ENCODE measurements around the gene DNAH10. TPM values are rescaled to one million over a fixed set of nuclear protein-coding genes. Genes with fewer than 3 reads are reported as not detected.
"Not testable (repeated sequence)": the region's sequence is repeated elsewhere in the genome, so short reads cannot be mapped to it uniquely, and the experiment has no call there.

The DNAH10 gene
- total RNA-seq, 1 experiment from 2014 or later: 0.14 TPM

DNA sequence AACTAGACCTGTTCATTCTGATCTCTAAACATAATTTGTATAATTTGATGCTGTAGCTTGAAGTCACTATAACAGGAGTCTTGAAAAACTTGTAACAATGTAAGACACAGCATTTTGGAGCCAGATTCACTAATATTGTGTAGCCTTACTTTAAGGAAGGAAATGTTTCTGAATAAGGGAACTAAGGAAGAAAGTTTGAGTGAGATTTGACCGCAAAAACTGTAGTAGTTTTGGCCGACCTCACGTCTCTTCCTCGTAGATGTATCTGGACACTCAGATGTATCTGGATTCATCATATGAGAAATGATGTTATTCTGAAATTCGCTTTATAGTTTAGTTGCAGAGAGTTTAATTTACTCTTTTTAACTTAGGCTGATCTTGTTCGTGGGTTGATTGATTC, 13.9 kb upstream of the DNAH10 start:
- no peak for DNase-seq (ENCODE audit: low read depth)

DNA sequence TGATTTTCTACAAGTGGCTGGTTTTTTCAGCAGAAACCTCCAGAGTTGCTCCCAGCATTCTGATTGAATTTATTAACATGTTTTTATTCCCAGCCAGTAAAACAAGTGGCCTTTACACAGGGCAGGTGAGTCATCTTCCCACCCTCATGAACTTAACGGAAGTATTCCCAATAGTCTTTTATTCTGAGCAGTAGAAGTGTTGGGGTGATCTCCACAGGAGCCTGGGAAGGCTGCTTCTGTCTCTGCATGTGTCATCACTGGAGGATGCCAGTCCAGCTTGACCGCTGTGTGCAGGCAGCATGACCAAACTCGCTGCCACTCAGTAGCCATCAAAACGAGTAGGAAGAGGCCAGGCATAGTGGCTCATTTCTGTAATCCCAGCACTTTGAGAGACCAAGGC, 13.4 kb upstream of the DNAH10 start:
- DNase-seq (ENCODE audit: low read depth): peak; percentile 84

GRCh38 chr12:123749355-123749754, 12.7 kb upstream of the DNAH10 start:
- DNase-seq (ENCODE audit: low read depth): no peak

- DNase-seq (ENCODE audit: low read depth): no peak
Measured at GRCh38 chr12:123750159-123750656, 11.9 kb upstream of the DNAH10 start.

GRCh38 chr12:123752046-123752445, 10.1 kb upstream of the DNAH10 start:
- DNase-seq (ENCODE audit: low read depth): peak; percentile 15

DNA sequence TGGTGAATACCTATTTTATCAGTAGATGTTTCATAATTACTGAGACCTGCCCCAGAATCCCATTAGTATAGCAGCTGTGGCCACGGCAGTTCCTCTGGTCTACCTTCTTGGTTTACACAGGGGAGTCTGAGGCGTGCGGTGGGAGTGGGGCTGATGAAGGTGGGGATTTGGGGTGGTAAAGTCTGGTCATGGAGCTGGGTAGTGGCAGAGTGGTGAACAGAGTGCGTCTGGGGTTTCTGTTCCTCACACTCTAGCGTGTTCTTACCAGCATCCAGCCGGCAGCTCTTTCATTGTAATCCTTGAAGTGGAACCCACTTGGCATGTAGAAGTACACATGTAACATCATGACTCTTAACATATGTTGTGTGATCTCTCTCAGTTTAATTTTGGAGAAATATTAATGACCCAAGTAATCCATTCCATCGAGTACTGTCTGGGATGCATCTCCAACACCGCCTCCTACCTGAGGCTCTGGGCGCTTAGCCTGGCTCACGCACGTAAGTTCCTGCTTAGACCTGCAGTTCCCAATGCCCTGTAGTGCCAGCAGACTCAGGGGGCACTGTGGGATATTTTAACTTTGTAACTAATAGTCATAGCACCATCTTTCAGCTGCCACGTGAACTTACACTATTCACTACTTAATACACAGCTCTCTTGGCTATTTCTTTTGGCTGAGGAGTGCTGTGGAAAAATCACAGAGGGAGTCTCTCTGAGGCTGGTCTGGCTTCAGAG, 7.9 kb upstream of the DNAH10 start:
- no peak for DNase-seq (ENCODE audit: low read depth)

GRCh38 chr12:123757561-123757960, 4.5 kb upstream of the DNAH10 start:
- DNase-seq (ENCODE audit: low read depth): no peak

DNA sequence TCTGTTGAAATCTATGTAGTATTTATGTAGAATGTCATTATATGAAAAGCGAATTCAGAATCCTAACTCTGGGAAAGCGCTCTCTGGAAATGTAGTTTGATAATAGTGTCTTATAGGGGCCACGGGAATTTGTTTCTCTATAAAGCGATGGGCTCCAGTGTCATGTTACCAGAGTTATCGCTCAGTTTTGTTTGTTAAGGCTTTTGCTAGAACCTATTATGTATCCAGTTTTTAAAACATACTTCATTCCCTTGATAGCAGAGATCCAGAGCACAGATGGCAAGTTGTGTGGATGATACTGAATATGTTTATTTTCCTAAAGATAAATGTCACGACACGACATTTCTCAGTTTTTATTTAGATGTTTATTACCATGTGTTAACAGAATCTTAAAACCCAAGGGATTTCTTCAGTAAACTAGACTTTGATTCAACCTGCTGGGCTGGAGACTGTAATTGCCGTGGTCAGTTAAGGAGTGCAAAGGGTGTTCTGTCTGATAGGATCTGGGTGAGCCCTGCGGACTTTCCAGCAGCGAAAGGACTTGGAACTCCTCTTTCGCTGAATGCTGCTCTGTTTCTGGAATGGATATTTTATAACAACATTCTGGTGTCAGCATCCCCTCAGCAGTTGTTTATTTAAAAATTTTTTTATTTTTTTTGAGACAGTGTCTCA, 1.7 kb upstream of the DNAH10 start:
- DNase-seq (ENCODE audit: low read depth): no peak

GRCh38 chr12:123762715-123763052, 583 bp downstream of the DNAH10 start:
- no peak for DNase-seq (ENCODE audit: low read depth)

GRCh38 chr12:123763093-123763492, 992 bp downstream of the DNAH10 start:
- no peak for DNase-seq (ENCODE audit: low read depth)

- DNase-seq (ENCODE audit: low read depth): no peak
Measured at GRCh38 chr12:123764109-123764508, 2.0 kb downstream of the DNAH10 start.

DNA sequence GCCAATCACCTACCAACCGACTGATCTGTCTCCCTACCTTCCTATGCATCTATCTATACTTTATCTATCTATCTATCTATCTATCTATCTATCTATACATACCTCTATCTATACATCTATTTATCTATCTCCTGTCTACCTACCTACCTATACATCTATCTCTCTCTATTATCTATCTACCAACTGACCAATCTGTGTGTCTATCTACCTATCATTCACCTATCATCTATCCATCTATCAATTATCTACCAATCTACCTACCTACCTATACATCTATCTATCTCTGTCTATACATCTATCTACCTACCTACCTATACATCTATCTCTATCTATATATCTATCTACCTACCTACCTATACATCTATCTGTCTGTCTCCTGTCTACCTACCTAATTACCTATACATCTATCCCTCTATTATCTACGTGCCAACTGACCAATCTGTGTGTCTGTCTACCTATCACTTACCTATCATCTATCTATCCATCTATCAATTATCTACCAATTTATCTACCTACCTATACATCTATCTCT, 3.5 kb downstream of the DNAH10 start:
- no peak for DNase-seq (ENCODE audit: low read depth)

GRCh38 chr12:123767613-123768012, 5.5 kb downstream of the DNAH10 start:
- peak; percentile 16 for DNase-seq (ENCODE audit: low read depth)

GRCh38 chr12:123771261-123771660, 9.2 kb downstream of the DNAH10 start:
- no peak for DNase-seq (ENCODE audit: low read depth)

GRCh38 chr12:123772074-123772473, 10.0 kb downstream of the DNAH10 start:
- DNase-seq (ENCODE audit: low read depth): no peak

GRCh38 chr12:123773375-123773774, 11.3 kb downstream of the DNAH10 start:
- DNase-seq (ENCODE audit: low read depth): no peak

GRCh38 chr12:123779551-123779950, 17.4 kb downstream of the DNAH10 start:
- no peak for DNase-seq (ENCODE audit: low read depth)

GRCh38 chr12:123782997-123783792, 21.1 kb downstream of the DNAH10 start:
- DNase-seq (ENCODE audit: low read depth): no peak

DNA sequence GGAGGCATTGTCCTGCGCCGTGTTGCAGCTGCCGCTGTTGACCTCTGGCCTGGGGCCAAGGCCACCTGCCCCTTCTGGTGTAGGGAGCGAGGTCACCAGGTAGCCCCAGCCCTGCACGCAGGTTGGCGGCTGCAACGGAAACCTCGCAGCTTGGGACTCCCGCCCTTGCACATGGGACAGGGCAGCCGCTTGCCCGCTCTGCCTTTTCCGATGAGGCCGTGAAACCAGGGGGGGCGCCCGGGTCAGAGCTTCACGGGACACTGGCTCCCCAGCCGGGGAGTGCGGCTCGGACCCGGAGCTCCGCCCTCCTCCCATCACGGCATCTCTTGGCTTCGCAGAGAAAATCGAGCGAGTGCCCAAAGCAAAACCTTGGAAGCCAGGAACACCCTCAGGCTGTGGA, 25.4 kb downstream of the DNAH10 start:
- DNase-seq (ENCODE audit: low read depth): no peak

DNA sequence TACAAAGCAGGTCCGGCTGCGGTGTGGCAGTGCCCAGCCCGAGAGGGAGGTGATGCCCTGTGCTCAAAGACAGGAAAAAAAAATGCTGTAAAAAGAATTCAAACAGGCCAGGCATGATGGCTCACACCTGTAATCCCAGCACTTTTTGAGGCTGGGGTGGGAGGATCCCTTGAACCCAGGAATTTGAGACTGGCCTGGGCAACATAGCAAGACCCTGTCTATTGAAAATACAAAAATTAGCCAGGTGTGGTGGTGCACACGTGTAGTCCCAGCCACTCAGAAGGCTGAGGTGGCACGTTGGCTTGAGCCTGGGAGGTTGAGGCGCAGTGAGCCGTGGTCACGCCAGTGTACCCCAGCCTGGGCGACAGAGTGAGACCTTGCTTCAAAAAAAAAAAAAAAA, 26.4 kb downstream of the DNAH10 start:
- no peak for DNase-seq (ENCODE audit: low read depth)

GRCh38 chr12:123789422-123789821, 27.3 kb downstream of the DNAH10 start:
- DNase-seq (ENCODE audit: low read depth): not testable (repeated sequence)

GRCh38 chr12:123790905-123791467, 28.9 kb downstream of the DNAH10 start:
- no peak for DNase-seq (ENCODE audit: low read depth)
